ENCODE results near the gene AIG1.
"Not testable (repeated sequence)": the region's sequence is repeated elsewhere in the genome, so short reads cannot be mapped to it uniquely, and the experiment has no call there.

AIG1 gene

GRCh38 chr6:143039548-143039947 is 21.1 kb upstream of the AIG1 start:
- no peak for TF ChIP-seq CTCF (IDR thresholded peaks at IDR 0.05; ENCODE audit: control insufficient read depth, insufficient read depth, low read depth, low read length, missing control alignments)
- no peak overlapping the region for H3K4me3 ChIP-seq (ENCODE audit: control insufficient read depth, low read depth, low read length)
- no peak for DNase-seq (ENCODE audit: low read depth)

GRCh38 chr6:143040018-143040417 is 20.7 kb upstream of the AIG1 start:
- no peak for TF ChIP-seq CTCF (IDR thresholded peaks at IDR 0.05; ENCODE audit: control insufficient read depth, insufficient read depth, low read depth, low read length, missing control alignments)
- no peak overlapping the region for H3K4me3 ChIP-seq (ENCODE audit: control insufficient read depth, low read depth, low read length)
- DNase-seq (ENCODE audit: low read depth) = no peak

- not testable (repeated sequence) for H3K4me3 ChIP-seq (ENCODE audit: control insufficient read depth, low read depth, low read length); DNase-seq (ENCODE audit: low read depth)
Measured at GRCh38 chr6:143044345-143044744, 16.3 kb upstream of the AIG1 start.

GRCh38 chr6:143049611-143050010 is 11.1 kb upstream of the AIG1 start:
- DNase-seq (ENCODE audit: low read depth) = no peak
- H3K4me3 ChIP-seq (ENCODE audit: control insufficient read depth, low read depth, low read length) = no peak overlapping the region
- TF ChIP-seq CTCF (IDR thresholded peaks at IDR 0.05; ENCODE audit: control insufficient read depth, insufficient read depth, low read depth, low read length, missing control alignments) = no peak

GRCh38 chr6:143050509-143050908 is 10.2 kb upstream of the AIG1 start:
- no peak for DNase-seq (ENCODE audit: low read depth)
- H3K4me3 ChIP-seq (ENCODE audit: control insufficient read depth, low read depth, low read length) = no peak overlapping the region
- TF ChIP-seq CTCF (IDR thresholded peaks at IDR 0.05; ENCODE audit: control insufficient read depth, insufficient read depth, low read depth, low read length, missing control alignments) = no peak

GRCh38 chr6:143052282-143052681 is 8.4 kb upstream of the AIG1 start:
- TF ChIP-seq CTCF (IDR thresholded peaks at IDR 0.05; ENCODE audit: control insufficient read depth, insufficient read depth, low read depth, low read length, missing control alignments) = no peak
- H3K4me3 ChIP-seq (ENCODE audit: control insufficient read depth, low read depth, low read length) = no peak overlapping the region
- DNase-seq (ENCODE audit: low read depth) = no peak

- H3K4me3 ChIP-seq (ENCODE audit: control insufficient read depth, low read depth, low read length) = no peak overlapping the region
- no peak for DNase-seq (ENCODE audit: low read depth)
- no peak for TF ChIP-seq CTCF (IDR thresholded peaks at IDR 0.05; ENCODE audit: control insufficient read depth, insufficient read depth, low read depth, low read length, missing control alignments)
Measured at GRCh38 chr6:143053856-143054255, 6.8 kb upstream of the AIG1 start.
